SKM-1 treated with dmso at 0.1 percent for 144 hours (cell line): Measurements from ENCODE around the gene PPP4C.
"Not testable (repeated sequence)": the region's sequence is repeated elsewhere in the genome, so short reads cannot be mapped to it uniquely, and the experiment has no call there.

Source experiments
- DNase-seq: peaks from one replicate; lab custom pipeline; 2025; ENCODE audit not compliant: unreplicated experiment; lab: John Stamatoyannopoulos, UW

Gene PPP4C

DNA sequence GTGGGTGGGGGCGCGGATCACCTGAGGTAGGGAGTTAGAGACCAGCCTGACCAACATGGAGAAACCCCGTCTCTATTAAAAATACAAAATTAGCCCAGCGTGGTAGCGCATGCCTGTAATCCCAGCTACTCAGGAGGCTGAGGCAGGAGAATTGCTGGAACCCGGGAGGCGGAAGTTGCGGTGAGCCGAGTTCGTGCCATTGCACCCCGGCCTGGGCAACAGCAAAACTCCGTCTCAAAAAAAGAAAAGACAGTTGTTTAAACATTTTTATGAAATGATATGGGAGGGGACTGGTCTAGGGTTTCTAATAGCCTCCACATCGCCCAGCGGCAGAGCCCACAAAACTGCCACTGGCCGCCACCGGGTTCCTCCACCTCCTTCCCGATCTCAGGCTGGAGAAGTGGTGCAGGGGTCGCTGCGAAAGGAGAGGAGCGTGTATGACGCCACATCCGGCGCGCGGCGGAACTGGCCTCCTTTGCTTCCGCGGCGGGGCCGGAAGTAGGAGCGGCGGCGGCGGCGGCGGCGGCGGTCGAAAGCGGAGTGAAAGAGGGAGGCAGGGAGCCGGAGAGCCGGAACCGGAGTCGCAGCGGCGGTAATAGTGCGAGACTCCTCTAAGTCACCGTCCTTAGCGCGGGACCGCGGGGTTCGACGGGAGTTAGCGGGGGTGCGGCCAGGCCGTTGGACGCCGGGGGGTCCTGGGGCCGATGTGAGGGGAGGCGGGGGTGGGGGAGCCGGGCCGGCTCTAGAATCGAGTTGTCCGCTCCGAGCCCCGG is at the start of gene PPP4C:
PPP4C (plus strand) TSS at position 492 of the 773 bp plus-strand sequence. CDS start 384 bp downstream, outside the sequence.
- peak; percentile 95 for DNase-seq

- DNase-seq, result no peak
Measured at GRCh38 chr16:30026449-30026848, 49.3 kb upstream of the PPP4C start.

DNA sequence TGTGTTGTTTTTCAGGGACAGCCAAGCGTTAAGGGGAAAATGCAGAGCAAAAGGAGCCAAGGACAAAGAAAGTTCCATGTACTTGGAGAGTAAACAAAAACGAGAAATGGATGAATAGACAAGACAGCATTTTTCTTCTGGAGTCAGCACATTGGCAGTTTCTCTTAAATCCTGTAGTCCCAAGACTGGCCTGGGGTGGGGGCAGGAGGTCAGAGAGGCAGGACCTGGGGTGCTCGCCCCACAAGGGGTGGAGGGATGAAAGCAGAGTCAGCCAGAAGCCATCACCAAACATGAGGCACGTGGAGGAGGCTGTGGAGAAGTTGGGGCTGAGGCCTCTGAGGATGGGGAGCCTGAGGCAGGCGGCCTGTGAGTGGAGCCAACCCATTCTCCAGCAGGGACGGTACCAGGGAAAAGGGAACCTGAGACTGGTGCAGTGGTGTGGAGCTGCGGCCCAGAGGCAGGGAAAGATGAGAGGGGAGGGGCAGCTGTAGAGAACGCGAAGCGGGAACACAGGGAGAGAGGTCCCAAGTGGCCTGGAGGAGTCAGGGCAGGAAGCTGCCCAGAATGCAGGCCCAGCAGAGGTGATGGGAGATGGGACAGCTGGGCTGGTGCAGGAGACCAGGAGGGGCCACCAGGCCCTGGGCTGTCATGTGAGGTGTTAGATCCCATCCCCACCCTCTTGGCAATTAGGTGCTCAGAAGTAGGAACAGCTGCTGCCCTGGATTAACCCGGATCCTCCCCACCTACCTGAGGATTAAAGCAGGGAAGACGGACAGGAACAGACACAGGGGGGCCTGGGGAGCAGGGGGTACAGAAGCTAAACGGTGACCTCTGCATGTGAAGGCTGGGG is 48.0 kb upstream of the PPP4C start:
- DNase-seq, result no peak

- DNase-seq, result no peak
Measured at GRCh38 chr16:30028438-30029076, 47.2 kb upstream of the PPP4C start.

- no peak for DNase-seq
Measured at GRCh38 chr16:30030011-30030685, 45.6 kb upstream of the PPP4C start.

GRCh38 chr16:30030841-30031413 is 44.9 kb upstream of the PPP4C start, which contains the start of gene TLCD3B:
Gene TLCD3B (minus strand): TSS chr16:30031271. CDS start chr16:30030527, 744 bp downstream.
- no peak for DNase-seq

- DNase-seq, result no peak
Measured at GRCh38 chr16:30031477-30031918, 44.3 kb upstream of the PPP4C start.

DNA sequence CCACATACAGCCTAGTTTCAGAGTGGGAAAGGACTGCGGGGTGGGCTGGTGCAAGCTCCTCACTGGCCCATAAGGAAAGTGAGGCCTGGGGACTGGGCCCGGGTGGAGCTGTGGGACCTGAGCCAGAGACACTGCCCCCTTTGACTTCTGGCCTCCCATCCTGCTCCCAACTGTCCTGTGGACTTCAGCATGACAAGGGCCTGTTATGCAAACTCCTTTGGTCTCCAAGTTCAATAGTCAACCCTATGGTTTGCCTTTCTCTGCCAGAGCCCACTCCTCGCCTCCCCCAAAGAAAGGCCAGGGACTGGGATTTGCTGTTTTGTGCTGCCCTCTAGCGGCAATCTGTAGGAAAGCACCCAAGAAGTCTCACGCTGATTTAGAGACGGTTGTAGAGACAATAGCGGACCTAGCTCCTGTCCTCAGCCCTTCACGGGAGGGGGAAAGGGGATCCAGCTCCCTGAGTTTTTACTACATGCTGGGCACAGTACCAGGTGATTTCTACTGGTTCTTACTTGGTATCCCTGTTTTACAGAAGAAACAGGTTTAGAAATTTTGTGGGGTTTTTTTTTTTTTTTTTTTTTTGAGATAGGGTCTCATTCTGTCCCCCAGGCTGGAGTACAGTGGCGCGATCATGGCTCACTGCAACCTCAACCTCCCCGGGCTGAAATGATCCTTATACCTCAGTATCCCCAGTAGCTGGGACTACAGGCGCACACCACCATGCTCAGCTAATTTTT is 43.5 kb upstream of the PPP4C start:
- DNase-seq, result peak; percentile 68

DNA sequence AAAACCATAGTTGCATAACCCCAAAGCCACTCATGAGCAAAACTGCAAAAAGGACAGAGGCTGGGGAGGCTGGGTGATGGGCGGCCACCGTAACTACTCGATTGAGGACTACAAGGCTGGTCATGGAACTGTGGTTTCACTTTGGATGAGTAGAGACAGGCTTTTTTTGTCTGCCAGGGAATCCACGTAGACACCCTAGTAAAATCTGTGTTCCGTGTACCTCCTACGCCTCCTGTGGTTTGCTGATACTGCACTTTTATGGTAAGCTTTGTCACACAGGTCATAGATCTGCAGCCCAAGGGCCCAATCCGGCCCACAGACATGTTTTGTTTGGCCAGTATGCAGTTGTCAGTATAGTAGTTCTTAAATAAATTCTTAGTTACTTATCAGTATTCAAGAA is 42.5 kb upstream of the PPP4C start:
- DNase-seq, result no peak

GRCh38 chr16:30040221-30040620 is 35.6 kb upstream of the PPP4C start:
- no peak for DNase-seq

GRCh38 chr16:30040690-30041089 is 35.1 kb upstream of the PPP4C start:
- not testable (repeated sequence) for DNase-seq

GRCh38 chr16:30041841-30042240 is 34.0 kb upstream of the PPP4C start:
- no peak for DNase-seq

- DNase-seq, result no peak
Measured at GRCh38 chr16:30046178-30046577, 29.6 kb upstream of the PPP4C start.

GRCh38 chr16:30046588-30046987 is 29.2 kb upstream of the PPP4C start:
- no peak for DNase-seq

DNA sequence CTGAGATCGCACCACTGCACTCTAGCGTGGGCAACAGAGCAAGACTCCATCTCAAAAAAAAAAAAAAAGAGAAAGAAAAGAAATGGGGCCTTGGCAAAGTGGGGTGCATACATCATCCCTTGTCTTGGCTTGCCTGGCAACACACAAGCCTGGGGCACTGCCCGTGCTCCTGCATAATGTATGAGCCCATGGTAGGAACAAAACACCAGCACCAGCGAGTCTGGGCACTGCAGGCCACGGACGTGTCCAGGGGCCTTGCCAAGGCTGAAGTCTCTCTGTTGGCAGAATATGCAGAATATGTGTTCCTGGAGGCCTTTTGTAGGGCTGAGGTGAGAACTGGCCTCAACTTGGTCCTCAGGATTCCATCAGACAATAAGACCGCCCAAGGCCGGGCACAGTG is 25.9 kb upstream of the PPP4C start:
- no peak for DNase-seq

GRCh38 chr16:30051518-30051917 is 24.3 kb upstream of the PPP4C start:
- no peak for DNase-seq

DNA sequence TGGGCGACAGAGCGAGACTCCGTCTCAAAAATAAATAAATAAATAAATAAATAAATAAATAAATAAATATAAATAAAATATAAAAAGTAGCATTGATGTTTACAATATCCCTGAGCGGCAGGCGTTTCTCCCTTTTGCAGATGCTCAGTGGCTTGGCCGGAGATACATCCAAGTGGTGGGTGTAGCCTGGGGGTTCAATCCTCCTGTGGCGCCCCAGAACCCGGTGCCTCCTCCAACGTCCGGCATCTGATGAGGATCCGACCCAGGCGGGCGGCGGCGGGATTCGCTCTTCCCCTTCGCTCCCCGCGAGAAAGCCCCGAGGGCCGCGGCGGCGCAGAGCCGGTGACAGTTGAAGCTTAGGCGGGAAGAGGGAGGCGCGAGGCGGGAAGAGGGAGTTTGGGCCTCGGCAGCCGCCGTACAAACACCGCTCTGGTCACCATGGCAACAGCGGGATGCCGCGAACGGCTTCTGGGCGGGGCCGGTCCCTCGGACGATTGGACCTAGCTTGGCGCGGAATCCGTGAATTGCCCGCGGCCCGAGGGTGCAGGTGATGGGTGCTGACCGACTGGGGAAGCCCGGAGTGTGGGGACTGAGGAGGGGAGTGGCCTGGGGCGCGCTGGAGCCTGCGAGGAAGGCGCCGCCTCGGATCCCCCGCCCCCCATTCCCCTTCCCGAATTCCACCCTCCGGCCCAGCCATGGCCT is 23.0 kb upstream of the PPP4C start:
- DNase-seq, result peak; percentile 92

- DNase-seq, result no peak
Measured at GRCh38 chr16:30053376-30054015, 22.3 kb upstream of the PPP4C start.

- no peak for DNase-seq
Measured at GRCh38 chr16:30054451-30054850, 21.3 kb upstream of the PPP4C start.
